HG03558 (cell line): ENCODE measurements around the gene STK32C.
"Not testable (repeated sequence)": the region's sequence is repeated elsewhere in the genome, so short reads cannot be mapped to it uniquely, and the experiment has no call there.

Experiments
- ATAC-seq: cut with Tn5 transposase; IDR thresholded peaks from one replicate; pipeline ENCODE4 v1.9.1; 2021; ENCODE audit warnings: moderate number of reproducible peaks; ENCODE audit not compliant: unreplicated experiment; ENCODE audit errors: extremely low read depth

The STK32C gene

DNA sequence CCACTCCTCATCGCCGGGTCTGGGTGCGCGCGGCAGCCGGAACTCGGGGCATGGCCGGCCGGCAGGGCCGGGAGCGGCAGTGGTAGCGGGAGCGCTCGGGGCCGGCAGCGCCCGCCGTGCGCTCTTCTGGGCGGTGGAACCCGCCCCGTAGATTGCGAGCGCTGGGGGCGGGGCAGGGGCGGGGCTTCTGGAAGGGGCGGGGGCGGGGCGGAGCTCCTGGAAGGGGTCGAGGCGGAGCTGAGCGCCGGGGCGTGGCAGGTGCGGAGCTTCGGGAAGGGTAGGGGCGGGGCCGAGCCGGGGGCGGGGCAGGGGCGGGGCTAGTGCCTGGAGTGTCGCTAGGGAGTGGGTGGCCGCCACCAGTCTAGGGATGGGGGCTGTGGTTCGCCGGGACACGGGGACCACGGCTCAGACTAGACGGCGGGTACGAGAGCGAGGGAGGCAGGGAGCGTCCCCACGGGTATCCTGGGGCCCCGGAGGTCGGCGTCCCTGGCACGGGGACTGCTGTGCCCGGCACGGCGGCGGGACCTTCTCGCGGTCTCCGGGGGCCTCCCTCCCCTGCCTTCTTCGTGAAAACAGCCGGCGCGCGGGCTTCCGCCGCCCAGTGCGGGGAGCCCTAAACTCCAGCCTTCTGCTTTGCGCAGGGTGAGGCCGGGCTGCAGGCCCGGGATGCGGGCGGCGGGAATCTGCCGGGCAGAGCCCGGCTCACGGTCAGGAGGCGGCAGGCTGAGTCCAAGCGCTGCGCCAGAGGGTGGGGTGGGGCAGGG lies at the start of gene STK32C:
Gene STK32C, minus strand, starts transcription at position 128 of the 764 bp plus-strand sequence. Its CDS starts 117 bp downstream, at position 11.
- peak; percentile 36 for ATAC-seq

DNA sequence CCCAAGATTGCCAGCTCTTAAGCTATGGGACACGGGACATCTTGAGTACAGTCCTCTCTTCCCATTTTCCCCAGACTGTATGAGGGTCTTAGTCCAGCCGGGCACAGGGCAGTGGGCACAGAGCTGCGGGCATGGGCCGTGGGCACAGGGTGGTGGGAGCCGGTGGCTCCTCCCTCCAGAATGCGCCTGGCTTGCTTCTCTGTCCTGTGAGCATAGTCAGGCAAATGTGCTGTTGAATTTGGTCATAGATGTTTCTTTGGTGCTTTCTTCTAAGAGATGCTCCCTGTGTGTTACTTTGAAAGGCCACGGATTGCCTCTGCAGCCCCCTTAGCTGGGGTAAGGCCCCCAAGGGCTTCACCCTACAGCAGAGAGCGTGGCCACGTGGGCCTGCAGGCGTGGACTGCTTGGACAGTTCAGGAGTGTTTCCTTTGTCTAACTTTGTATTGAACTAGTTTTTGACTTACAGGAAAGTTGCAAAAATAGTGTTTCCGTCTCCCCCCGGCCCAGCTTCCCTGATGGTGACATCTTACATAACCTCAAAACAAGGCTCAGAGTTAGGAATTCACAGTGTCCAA lies 49.0 kb upstream of the STK32C start:
- ATAC-seq = no peak

- ATAC-seq = no peak
Measured at GRCh38 chr10:132355754-132356153, 48.0 kb upstream of the STK32C start.

GRCh38 chr10:132355297-132355696 lies 47.5 kb upstream of the STK32C start:
- ATAC-seq = no peak

DNA sequence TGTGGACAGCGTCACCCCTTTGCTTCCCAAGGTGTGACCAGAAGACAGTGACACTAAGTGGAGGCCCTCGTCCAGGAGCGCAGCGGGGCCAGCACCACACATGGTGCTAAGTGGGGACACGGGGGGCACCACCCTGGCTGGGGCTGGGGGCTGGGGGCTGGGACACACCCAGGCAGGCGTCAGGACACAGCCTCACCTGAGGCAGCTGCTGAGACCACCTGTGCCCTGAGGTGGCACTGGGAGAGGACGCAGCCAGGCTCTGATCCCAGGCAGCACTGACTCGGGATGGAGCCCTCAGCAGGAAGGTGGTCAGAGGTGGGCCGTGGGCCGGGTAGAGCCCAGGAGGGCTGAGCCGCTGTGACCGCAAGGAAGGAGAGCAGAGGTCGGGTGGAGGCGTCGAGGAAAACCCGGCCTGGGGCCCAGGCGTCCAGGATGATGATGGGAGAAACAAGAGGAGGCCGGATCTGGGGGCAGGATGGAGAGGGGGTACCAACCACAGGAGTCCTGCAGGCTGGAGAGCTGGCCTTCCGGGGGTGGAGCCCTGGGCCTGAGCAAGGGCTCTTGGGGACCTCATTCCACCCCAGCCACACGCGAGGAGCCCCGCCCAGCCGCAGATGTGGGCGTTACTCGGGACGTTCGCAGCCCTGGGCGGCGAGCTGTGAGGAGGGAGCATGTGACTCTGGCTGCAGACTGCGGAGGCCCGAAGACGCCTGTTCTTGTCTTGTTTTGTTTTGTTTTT lies 46.8 kb upstream of the STK32C start:
- no peak for ATAC-seq

GRCh38 chr10:132353456-132354355 lies 46.0 kb upstream of the STK32C start:
- no peak for ATAC-seq

DNA sequence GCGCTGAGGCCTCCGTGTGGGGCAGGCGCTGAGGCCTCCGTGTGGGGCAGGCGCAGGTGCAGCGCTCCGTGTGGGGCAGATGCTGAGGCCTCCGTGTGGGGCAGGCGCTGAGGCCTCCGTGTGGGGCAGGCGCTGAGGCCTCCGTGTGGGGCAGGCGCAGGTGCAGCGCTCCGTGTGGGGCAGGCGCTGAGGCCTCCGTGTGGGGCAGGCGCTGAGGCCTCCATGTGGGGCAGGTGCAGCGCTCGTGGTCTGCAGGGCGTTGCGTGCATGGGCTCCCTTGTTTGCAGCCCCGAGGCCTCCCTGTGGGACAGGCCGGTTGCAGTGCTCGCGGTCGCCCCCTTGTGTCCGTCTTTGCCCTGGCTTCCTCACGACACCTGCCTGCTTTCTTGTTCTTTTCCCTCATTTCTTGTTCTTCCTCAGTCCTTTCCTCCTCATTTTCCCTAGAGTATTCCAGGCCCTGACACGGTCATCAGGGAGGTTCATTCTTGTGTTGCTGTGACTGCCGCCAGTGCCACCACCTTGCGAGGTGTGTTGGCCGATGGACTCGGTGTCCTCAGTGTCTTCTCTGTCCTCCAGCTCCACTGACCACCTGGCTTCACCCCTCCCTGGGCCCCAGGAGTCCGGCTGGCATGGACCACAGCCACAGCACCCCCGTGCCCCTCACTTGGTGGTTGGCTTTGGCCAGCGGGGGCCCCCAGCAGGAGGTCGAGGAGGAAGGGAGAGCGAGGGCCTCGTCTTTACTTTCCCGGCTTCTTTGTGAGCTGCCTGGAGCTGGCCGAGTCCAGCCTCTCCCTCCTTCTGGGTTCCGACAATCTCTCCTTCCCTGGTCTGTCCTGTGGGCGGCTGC lies 44.9 kb upstream of the STK32C start:
- ATAC-seq = not testable (repeated sequence)

DNA sequence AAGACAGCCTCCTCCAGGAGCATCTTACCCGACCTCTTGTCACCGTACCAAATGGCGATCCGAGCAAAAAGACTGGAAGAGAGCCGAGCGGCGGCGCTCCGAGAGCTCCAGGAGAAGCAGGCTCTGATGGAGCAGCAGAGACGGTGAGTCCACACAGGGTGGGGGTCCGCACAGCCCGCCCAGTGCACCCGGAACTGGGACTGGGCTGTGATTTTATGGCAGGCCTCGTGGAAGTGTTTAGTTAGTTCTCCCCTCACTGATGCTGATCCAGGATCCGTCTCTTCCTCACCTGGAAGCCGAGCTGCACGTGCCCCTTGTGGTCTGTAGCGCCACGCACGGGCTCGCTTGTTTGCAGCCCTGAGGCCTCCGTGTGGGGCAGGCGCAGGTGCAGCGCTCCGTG lies 43.9 kb upstream of the STK32C start:
- no peak for ATAC-seq

- ATAC-seq = no peak
Measured at GRCh38 chr10:132350946-132351345, 43.2 kb upstream of the STK32C start.

GRCh38 chr10:132350391-132350790 lies 42.6 kb upstream of the STK32C start:
- no peak for ATAC-seq

DNA sequence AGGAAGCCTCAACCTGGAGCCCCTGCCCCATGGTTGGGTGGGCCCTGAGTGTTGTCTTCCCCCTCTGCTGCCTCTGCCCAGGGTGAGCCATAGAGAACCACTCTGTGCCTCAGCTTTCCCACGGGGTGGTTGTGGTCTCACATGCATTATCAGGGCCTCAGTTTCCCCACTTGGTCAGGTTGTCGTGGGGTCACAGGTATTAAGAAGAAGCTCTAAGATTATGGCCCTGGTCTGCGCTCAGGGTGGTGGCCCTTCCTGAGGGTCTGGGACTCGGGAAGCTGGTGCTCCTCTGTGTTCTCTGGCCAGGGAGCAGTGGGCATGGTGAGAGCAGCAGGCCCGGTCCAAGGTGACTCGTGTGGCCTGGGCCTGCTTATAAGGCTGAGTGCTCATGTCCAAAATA lies 42.0 kb upstream of the STK32C start:
- ATAC-seq = no peak

DNA sequence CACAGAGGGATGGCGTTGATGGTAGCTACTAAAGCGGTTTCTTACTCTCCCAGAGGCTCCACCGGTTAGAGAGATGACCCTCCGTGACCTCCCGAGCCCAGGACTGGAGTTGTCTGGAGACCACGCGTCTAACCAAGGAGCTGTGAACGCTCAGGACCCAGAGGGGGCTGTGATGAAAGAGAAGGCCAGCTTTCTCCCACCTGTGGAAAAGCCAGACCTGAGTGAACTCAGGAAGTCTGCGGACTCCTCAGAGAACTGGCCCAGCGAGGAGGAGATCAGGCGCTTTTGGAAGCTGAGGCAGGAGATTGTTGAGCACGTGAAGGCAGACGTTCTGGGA lies 40.1 kb upstream of the STK32C start:
- no peak for ATAC-seq

DNA sequence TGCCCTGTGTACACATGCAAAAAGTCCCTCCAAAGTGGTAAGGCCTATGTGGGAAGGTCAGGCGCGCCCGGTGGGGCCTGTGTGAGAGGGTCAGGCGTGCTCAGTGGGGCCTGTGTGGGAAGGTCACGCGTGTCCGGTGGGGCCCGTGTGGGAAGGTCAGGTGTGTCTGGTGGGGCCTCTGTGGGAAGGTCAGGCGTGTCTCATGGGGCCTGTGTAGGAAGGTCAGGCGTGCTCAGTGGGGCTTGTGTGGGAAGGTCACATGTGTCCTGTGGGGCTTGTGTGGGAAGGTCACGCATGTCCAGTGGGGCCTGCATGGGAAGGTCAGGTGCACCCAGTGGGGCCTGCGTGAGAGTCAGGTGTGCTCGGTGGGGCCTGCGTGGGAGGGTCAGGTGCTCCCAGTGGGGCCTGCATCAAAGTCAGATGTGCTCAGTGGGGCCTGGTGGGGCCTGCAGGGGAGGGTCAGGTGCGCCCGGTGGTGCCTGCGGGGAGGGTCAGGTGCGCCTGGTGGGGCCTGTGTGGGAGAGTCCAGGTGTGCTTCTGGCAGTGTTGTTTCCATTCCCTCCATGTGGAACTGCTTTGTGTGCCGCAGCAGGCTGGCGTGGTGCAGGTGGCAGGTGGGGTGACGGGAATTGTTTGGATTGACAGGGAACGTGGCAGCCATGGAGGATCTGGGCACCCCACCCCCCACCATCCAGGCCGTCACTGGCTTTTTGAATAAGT lies 39.6 kb upstream of the STK32C start:
- no peak for ATAC-seq

DNA sequence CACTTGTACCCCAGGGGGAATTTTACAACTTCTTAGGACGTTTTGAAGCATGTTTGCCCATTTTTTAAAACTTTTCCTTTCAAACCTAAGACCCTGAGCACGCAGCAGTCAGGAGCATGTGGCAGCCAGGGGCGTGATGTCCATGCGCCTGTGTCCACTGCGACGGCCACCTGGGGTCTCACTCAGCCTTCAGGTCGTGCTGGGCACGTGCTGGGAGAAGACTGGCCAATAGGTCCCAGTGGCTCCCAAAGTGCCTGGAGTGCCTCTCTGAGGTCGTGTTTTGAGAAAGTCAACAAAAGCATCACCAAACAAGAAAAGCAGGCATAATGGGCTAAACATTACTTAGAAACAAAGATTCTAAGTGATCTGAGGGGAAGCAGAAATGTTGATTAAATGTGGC lies 39.1 kb upstream of the STK32C start:
- ATAC-seq = no peak

- no peak for ATAC-seq
Measured at GRCh38 chr10:132345345-132345744, 37.6 kb upstream of the STK32C start.

- ATAC-seq = no peak
Measured at GRCh38 chr10:132344386-132344785, 36.6 kb upstream of the STK32C start.

DNA sequence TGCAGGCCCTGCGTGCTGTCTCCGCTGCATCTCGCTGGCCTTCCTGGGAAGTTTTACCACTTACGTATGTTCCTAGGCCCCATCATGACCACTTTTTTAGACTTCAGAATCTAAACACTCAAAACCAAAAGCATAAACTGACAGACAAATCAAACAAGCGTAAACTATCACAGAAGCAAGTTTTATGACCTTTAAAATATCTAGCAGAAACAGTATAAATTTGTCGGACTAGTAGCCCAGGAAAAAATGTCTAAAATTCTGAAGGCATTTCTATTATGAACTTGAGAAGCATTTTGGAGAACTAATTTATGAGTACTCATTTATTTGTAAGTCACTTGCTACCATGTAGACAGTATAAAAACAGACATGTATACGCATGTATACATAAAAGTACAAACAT lies 34.8 kb upstream of the STK32C start:
- no peak for ATAC-seq

DNA sequence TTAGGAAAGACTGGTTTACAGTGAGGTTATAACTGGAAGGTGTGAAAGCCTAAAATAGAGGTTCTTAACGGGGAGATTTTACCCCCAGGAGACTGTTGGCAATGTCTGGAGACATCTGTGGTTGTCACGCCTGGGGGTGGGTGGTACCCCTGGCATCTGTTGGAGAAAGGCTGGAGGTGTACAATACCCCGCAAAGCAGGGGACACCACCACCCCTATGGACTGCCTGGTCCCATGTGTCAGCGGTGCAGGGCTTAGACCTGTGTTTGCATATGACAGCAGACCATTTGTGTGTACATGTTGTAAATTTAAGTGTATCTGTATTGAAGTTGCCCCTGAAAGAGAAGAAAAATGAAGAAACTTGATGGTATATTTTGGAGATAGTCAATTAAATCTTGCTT lies 34.0 kb upstream of the STK32C start:
- no peak for ATAC-seq

DNA sequence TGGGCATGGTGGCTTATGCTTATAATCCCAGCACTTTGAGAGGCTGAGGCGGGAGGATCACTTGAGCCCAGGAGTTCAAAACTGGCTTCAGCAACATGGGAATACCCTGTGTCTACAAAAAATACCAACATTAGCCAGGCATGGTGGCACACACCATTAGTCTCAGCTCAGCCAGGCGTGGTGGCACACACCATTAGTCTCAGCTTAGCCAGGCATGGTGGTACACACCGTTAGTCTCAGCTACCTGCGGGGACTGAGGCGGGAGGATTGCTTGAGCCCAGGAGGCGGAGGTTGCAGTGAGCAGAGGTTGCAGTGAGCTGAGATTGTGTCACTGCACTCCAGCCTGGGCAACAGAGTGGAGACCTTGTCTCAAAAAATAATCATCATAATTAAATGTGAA lies 33.3 kb upstream of the STK32C start:
- no peak for ATAC-seq
